K562 (cell line): ENCODE results near the gene FGF22. TPM values are rescaled to one million over a fixed set of nuclear protein-coding genes. Genes with fewer than 3 reads are reported as not detected.

Experiments used
- HDAC8 ChIP-seq: fragments of 450-650 bp; IDR thresholded peaks from 2 replicates; pipeline ENCODE4 v1.6.1; 2016; ENCODE audit warnings: mild to moderate bottlenecking, missing genetic modification characterization, moderate library complexity, missing compliant biosample characterization
- NFIC ChIP-seq: fragments of 450-650 bp; IDR thresholded peaks from 2 replicates; pipeline ENCODE4 v1.6.1; 2017; ENCODE audit warnings: mild to moderate bottlenecking, inconsistent platforms
- NR4A1 ChIP-seq, 2 experiments: fragments of 250-450 bp in 1 of 2; fragments of 450-650 bp in 1 of 2; sonication (Bioruptor Pico) in 1 of 2; IDR thresholded peaks; 2 replicates each; pipeline versions ENCODE4 v1.4.0 to v1.6.1; 2016 to 2020; ENCODE audit warnings: mild to moderate bottlenecking in 2 of 2, missing compliant biosample characterization in 1 of 2, missing genetic modification characterization in 1 of 2, moderate library complexity in 1 of 2
- POLR2AphosphoS5 ChIP-seq: IDR thresholded peaks from 2 replicates; pipeline ENCODE4 v1.6.1; 2011; ENCODE audit warnings: mild to moderate bottlenecking, low read depth, low read length, moderate library complexity; ENCODE audit not compliant: control insufficient read depth, insufficient read depth
- POLR2G ChIP-seq: fragments of 200-400 bp; formaldehyde crosslinking; IDR thresholded peaks from 2 replicates; pipeline ENCODE4 v1.6.1; 2017; ENCODE audit warnings: low read depth, mild to moderate bottlenecking, antibody characterized with exemption, low read length, moderate library complexity
- RBM14 ChIP-seq: fragments of 200-400 bp; formaldehyde crosslinking; IDR thresholded peaks from 2 replicates; pipeline ENCODE4 v1.6.1; 2018; ENCODE audit warnings: low read depth, mild to moderate bottlenecking, low read length, moderate library complexity, borderline replicate concordance; ENCODE audit not compliant: insufficient read depth
- RNF2 ChIP-seq: sonication (generic); IDR thresholded peaks from 2 replicates; pipeline ENCODE4 v1.6.1; 2016
- polyA plus RNA-seq, 8 experiments: library from polyadenylated mRNA; depleted of rRNA in 4 of 8; stranded (reverse) in 5 of 8; unstranded in 3 of 8; fragments of >200 nt; fragmentation: Nextera tagmentation in 2 of 8; fragmentation: Illumina TruSeq in 1 of 8; extraction: Ambion mirVana in 2 of 8; extraction: Trizol in 1 of 8; gene quantifications; 2 replicates each; pipeline versions ENCODE4 v1.2.1 to v1.2.3, GENCODE V29; 2011 to 2014; ENCODE audit warnings: inconsistent platforms in 1 of 8, missing spikeins in 1 of 8
- total RNA-seq, 7 experiments: library from RNA; depleted of rRNA in 6 of 7; stranded (reverse); fragments of >200 nt in 6 of 7; fragmentation: Illumina TruSeq in 2 of 7; extraction: Trizol in 2 of 7; gene quantifications; 2 replicates each; pipeline versions ENCODE4 v1.2.1 to v1.2.3, GENCODE V29; 2011 to 2021; ENCODE audit warnings: low replicate concordance in 1 of 7
- TF ChIP-seq, protein P1 (sequence below): fragments of 250-450 bp; sonication (Bioruptor Pico); IDR thresholded peaks from 2 replicates; pipeline ENCODE4 v1.4.0; 2020
- TF ChIP-seq, protein P2 (sequence below): fragments of 450-650 bp; IDR thresholded peaks from 2 replicates; pipeline ENCODE4 v1.6.1; 2014; ENCODE audit warnings: low read depth, mild to moderate bottlenecking, moderate library complexity, borderline replicate concordance
- TF ChIP-seq, protein P3 (sequence below): IDR thresholded peaks from 3 replicates; pipeline ENCODE4 v1.6.1; 2011; ENCODE audit warnings: borderline replicate concordance, mild to moderate bottlenecking, moderate library complexity; ENCODE audit not compliant: insufficient read length; ENCODE audit errors: extremely low read depth

Gene FGF22
- total and polyA plus RNA-seq, 9 of the 15 experiments (the other 6 are each of a cell fraction or from before 2014, with no cell fraction given): 0.14 to 2.2 (median 0.86) TPM; not detected in 4

DNA sequence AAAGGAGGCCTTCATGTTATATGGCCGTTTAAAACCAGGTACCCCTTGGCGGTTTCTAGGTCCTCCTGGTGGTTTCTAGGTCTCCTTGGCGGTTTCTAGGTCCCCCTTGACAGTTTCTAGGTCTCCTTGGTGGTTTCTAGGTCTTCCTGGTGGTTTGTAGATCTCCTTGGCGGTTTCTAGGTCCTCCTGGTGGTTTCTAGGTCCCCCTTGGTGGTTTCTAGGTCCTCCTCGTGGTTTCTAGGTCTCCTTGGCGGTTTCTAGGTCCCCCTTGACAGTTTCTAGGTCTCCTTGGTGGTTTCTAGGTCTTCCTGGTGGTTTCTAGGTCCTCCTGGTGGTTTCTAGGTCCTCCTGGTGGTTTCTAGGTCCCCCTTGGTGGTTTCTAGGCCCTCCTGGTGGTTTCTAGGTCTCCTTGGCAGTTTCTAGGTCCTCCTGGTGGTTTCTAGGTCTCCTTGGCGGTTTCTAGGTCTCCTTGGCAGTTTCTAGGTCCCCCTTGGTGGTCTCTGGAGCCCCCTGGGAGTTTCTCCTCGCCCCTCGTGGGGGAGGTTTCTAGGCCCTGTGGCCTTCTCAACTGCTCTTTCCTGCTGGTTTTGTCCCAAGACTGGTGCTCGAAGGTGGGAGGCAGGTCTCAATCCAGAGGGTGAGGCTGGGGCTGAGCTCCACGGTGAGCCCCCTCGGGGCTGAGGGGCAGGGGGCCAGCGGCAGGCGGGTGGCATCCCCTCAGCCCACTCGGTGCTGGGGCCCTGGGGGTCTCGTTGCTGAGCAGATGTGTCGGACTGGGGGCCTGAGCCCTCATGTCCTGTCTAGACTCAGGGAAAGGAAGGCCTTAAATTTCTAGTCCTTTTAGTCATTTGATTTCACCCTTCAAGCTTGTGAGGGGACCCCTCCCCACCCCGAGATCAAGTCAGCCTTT lies 42.0 kb upstream of the FGF22 start (continued):
- TF ChIP-seq, protein P1, sequence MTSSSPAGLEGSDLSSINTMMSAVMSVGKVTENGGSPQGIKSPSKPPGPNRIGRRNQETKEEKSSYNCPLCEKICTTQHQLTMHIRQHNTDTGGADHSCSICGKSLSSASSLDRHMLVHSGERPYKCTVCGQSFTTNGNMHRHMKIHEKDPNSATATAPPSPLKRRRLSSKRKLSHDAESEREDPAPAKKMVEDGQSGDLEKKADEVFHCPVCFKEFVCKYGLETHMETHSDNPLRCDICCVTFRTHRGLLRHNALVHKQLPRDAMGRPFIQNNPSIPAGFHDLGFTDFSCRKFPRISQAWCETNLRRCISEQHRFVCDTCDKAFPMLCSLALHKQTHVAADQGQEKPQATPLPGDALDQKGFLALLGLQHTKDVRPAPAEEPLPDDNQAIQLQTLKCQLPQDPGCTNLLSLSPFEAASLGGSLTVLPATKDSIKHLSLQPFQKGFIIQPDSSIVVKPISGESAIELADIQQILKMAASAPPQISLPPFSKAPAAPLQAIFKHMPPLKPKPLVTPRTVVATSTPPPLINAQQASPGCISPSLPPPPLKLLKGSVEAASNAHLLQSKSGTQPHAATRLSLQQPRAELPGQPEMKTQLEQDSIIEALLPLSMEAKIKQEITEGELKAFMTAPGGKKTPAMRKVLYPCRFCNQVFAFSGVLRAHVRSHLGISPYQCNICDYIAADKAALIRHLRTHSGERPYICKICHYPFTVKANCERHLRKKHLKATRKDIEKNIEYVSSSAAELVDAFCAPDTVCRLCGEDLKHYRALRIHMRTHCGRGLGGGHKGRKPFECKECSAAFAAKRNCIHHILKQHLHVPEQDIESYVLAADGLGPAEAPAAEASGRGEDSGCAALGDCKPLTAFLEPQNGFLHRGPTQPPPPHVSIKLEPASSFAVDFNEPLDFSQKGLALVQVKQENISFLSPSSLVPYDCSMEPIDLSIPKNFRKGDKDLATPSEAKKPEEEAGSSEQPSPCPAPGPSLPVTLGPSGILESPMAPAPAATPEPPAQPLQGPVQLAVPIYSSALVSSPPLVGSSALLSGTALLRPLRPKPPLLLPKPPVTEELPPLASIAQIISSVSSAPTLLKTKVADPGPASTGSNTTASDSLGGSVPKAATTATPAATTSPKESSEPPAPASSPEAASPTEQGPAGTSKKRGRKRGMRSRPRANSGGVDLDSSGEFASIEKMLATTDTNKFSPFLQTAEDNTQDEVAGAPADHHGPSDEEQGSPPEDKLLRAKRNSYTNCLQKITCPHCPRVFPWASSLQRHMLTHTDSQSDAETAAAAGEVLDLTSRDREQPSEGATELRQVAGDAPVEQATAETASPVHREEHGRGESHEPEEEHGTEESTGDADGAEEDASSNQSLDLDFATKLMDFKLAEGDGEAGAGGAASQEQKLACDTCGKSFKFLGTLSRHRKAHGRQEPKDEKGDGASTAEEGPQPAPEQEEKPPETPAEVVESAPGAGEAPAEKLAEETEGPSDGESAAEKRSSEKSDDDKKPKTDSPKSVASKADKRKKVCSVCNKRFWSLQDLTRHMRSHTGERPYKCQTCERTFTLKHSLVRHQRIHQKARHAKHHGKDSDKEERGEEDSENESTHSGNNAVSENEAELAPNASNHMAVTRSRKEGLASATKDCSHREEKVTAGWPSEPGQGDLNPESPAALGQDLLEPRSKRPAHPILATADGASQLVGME (CRISPR knock-in tag): no peak
- no peak for TF ChIP-seq HDAC8 (tag)
- no peak for TF ChIP-seq RBM14
- TF ChIP-seq, protein P2, sequence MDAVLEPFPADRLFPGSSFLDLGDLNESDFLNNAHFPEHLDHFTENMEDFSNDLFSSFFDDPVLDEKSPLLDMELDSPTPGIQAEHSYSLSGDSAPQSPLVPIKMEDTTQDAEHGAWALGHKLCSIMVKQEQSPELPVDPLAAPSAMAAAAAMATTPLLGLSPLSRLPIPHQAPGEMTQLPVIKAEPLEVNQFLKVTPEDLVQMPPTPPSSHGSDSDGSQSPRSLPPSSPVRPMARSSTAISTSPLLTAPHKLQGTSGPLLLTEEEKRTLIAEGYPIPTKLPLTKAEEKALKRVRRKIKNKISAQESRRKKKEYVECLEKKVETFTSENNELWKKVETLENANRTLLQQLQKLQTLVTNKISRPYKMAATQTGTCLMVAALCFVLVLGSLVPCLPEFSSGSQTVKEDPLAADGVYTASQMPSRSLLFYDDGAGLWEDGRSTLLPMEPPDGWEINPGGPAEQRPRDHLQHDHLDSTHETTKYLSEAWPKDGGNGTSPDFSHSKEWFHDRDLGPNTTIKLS: no peak
- TF ChIP-seq NFIC: peak; percentile 48
- peak; percentile 57; the same call in 1 of the 2 replicates for TF ChIP-seq RNF2
- TF ChIP-seq, protein P3, sequence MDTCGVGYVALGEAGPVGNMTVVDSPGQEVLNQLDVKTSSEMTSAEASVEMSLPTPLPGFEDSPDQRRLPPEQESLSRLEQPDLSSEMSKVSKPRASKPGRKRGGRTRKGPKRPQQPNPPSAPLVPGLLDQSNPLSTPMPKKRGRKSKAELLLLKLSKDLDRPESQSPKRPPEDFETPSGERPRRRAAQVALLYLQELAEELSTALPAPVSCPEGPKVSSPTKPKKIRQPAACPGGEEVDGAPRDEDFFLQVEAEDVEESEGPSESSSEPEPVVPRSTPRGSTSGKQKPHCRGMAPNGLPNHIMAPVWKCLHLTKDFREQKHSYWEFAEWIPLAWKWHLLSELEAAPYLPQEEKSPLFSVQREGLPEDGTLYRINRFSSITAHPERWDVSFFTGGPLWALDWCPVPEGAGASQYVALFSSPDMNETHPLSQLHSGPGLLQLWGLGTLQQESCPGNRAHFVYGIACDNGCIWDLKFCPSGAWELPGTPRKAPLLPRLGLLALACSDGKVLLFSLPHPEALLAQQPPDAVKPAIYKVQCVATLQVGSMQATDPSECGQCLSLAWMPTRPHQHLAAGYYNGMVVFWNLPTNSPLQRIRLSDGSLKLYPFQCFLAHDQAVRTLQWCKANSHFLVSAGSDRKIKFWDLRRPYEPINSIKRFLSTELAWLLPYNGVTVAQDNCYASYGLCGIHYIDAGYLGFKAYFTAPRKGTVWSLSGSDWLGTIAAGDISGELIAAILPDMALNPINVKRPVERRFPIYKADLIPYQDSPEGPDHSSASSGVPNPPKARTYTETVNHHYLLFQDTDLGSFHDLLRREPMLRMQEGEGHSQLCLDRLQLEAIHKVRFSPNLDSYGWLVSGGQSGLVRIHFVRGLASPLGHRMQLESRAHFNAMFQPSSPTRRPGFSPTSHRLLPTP: no peak
- peak; percentile 34; the same call in 1 of the 2 replicates for TF ChIP-seq POLR2G
- TF ChIP-seq NR4A1 (CRISPR knock-in tag; IDR thresholded peaks at IDR 0.05): no peak
- peak; percentile 41; the same call in 1 of the 2 replicates for TF ChIP-seq NR4A1 (tag; IDR thresholded peaks at IDR 0.05)
- peak; percentile 93 for TF ChIP-seq POLR2AphosphoS5
